HCEC 1CT (cell line): ENCODE data around the gene TPSD1.
"Not testable (repeated sequence)": the region's sequence is repeated elsewhere in the genome, so short reads cannot be mapped to it uniquely, and the experiment has no call there.

Experiments
- DNase-seq: peaks from one replicate; pipeline ENCODE4 v3.0.0-alpha.2; 2017

TPSD1 gene

DNA sequence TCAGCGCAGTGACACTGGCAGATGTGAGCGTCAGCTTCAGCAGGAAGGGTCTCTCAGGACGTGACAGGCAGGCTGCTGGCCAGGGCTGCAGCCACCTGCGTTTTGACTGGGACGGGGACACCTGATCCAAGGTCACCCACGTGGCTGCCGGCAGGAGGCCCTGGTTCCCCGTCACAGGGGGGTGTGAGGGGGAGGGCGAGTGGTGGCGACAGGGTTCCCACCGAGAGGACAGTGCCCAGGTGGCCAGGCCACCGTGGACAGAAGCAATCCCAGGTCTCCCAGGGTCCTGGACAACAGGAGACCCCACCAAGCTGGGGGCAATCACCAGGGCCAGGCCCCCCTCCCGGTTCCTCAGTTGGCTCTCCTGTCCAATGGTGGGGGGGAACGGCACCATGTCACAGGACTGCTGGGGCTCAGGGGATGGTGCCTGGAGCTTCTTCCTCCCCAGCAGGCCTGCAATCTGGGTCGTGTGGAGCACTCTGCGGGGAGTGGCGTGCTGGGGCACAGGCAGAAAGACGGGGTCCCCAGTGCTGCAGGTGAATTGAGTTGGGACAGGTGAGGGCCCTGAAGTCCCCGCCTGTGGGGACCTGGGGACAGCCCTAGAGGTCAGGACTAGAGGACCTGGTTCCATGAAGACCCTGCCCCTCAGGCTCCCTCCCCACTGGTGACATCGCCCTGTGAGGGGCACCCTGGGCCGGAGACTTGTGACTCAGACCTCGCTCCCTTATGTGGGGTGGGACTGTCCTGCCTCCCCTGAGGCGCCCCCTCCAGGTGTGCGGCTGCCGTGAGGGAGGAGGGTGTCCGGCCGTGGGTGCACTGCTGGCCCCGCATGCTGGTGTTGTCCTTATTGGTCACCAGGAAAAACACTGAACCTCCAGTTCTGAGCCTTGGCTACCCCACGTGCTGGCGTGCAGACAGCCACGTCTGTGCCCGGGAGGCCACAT is 11.7 kb upstream of the TPSD1 start:
- not testable (repeated sequence) for DNase-seq

DNA sequence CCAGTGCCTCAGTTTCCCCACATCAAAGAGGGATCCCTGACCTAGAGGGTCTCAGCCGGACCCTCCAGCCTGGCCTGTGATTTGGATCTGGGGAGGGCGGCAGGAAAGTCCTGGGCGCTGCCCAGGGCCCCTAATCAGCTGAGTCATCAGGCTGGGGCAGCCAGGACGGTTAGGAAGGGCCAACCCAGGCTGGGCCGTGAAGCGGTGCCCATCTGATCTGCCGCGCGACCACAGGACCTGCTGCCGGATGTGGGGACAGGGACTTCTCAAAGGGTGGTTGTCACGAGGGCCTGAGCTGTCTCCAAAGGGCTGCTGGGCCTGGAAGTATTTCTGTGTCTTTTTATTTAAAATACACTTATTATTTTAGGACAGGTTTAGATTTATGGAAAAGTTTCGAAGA is 11.0 kb upstream of the TPSD1 start:
- DNase-seq: no peak

DNA sequence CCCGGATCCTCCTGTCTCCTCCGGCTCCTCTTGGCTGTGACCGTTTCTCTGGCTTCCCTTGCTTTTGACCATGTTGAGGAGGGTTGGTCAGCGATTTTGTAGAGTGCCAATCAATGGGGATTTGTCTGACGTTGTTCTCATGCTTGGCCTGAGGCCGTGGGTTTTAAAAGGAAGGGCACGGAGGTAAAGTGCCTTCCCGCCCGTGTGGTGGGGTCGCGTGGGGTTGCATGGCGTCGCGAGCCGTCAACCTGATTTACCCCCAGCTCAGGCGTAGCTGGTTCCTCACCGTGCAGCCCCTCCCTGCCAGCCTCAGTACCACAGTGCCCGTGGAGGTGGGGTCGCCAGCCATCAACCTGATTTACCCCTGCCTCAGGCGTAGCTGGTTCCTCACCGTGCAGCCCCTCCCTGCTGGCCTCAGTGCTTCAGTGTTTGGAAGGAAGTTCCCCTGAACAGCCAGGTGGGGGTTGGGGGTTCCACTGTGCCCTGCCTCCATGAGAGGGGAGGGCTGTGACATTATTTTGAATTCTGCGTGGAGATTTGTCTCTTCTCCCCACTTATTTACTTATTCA is 10.3 kb upstream of the TPSD1 start:
- DNase-seq: no peak

DNA sequence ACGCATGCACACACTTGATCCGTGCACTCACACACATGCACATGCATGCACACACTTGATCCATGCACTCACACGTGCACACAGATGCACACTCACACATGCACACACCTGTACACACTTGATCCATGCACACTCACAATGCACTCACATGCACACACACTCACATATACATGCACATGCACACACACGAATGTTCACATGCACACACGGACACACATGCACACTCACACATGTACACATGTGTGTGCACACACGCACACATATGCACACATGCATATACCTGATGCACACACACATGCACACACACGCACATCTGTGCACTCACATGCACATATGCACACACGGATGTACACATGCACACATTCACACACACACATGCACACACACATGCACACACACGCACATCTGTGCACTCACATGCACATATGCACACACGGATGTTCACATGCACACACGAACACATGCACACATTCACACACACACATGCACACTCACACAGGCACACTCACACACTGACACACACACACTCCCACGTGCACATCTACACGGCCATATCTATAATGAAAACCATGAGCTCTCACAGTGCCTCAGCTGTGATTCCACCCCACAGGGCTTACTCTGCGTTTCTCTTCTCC is 7.8 kb upstream of the TPSD1 start:
- DNase-seq: not testable (repeated sequence)

DNA sequence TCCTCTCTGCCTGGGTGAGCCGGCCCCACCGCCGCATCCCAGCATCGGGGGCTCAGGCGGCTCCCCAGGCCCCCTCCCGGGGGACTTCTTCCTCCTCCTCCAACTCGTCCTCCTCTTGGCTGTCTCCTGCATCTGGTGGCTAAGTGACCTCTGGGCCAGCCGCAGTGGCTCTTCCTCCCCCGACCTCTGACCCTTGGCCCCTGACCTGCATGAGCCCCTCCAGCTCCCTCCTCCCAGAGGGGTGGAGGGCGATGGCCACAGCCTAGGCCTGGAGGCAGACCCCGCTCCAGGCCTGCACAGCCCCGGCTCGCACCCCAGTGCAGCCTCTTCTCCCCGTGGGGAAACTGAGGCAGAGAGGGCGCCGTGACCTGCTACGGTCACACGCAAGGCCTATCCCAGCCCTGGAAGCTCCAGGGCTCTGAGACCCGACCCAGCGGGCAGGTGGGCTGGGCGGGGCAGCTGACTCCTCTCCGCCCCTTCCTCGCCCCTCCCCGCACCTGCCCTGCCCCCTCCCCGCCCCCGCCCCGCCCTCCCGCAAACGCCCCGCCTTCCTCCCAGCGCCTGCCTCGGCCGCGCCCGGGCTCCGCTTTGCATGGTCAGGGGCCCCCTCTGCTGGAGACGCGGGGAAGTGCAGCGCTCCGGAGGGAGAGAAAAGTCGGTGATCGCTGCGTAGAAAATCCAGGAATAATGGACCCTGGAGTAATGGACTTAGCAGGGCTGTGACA is 6.7 kb upstream of the TPSD1 start:
- DNase-seq: not testable (repeated sequence)

DNA sequence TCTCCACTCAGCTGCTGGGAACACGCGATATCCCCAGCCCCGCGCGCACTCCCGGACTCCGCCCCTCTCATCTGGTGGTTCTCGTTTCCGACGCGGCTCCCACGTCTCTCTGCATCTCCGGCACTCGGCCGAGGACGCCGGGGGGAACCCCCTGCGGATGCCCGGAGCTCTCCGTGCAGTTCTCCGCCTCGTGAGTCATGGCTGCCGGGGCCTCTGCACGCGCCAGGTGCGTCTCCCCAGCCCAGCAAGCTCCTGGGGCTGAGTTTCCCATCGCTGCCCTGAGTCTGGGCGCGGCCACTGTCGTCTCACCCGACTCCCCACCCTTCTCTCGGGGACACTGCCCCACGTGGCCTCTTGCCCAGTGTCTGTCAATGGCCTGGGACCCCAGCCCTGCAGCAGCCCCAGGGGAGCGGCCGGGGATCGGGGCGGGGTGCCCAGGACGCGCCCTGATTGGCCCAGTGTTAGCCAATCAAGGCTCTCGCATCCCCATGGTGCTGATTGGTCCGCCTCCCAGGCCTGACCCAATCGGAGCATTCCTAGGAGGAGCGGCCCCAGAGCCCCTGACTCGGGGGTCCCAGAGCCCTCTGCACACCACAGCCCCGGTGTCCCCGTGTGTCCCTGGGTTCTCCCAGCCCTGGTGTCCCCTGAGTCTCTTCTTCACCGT is 2.0 kb upstream of the TPSD1 start:
- DNase-seq: not testable (repeated sequence)

DNA sequence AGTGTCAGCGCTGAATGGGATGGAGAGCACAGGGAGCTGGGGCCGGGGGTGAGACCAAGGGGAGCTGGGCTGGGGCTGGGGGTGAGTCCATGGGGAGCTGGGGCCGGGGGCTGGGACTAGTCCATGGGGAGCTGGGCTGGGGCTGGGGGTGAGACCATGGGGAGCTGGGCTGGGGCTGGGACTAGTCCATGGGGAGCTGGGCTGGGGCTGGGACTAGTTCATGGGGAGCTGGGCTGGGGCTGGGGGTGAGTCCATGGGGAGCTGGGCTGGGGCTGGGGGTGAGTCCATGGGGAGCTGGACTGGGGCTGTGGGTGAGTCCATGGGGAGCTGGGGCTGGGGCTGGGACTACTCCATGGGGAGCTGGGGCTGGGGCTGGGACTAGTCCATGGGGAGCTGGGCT is 1.0 kb upstream of the TPSD1 start:
- DNase-seq: not testable (repeated sequence)

DNA sequence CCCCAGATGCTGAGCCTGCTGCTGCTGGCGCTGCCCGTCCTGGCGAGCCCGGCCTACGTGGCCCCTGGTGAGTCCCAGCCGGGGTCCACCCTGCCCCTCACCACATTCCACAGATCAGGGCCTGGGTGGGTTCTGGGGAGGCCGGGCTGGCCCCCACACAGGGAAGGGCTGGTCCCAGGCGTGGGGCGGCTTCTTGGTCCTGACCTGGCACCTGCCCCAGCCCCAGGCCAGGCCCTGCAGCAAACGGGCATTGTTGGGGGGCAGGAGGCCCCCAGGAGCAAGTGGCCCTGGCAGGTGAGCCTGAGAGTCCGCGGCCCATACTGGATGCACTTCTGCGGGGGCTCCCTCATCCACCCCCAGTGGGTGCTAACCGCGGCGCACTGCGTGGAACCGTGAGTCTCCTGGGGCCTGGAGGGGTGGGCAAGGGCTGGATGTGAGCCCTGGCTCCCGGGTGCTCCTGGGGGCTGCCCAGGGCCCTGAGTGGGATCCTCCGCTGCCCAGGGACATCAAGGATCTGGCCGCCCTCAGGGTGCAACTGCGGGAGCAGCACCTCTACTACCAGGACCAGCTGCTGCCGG is 516 bp downstream of the TPSD1 start:
- DNase-seq: not testable (repeated sequence)

DNA sequence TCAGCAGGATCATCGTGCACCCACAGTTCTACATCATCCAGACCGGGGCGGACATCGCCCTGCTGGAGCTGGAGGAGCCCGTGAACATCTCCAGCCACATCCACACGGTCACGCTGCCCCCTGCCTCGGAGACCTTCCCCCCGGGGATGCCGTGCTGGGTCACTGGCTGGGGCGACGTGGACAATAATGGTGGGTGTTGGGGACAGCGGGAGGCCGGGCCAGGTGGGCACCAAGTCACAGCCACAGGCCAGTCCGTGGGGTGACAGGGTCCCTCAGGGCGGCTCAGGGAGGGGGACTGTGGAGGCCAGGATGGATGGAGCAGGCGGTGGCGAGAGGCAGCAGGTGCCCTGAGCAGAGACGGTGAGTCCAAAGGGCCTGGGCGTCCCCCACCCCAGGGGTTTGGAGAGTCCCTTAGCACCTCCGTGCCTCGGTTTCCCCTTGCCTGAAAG is 1.0 kb downstream of the TPSD1 start:
- DNase-seq: no peak

DNA sequence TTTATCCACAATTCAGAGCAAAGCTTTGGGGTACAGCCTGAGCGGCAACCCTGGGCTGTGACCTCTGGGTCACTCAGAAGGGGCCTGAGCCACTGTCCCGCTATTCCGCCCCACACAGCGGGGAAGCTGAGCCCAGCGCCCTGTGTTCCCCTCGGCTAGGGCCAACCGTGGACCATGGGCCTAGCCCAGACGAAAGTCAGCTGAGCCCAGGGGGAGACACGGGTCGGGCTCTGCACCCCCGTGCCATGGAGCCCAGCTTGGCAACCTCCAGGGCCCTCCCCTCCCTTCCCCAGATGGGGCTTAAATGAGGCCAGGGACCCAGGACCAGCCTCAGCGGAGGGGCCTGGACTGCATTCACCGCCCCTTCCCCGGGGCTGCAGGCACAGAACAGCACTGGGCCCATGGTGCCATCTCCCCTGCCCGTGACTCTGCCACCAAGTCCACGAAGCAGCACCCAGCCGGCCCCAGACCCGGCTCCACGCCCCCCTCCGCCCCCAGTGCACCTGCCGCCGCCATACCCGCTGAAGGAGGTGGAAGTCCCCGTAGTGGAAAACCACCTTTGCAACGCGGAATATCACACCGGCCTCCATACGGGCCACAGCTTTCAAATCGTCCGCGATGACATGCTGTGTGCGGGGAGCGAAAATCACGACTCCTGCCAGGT is 1.8 kb downstream of the TPSD1 start:
- DNase-seq: no peak

DNA sequence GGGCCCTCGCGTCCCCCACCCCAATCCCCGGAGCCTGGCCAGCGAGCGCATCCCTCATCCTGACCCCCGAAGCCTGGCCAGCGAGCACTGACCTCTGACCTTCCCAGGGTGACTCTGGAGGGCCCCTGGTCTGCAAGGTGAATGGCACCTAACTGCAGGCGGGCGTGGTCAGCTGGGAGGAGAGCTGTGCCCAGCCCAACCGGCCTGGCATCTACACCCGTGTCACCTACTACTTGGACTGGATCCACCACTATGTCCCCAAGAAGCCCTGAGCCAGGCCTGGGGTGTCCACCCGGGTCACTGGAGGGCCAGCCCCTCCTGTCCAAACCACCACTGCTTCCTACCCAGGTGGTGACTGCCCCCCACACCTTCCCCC is 2.3 kb downstream of the TPSD1 start:
- no peak for DNase-seq

DNA sequence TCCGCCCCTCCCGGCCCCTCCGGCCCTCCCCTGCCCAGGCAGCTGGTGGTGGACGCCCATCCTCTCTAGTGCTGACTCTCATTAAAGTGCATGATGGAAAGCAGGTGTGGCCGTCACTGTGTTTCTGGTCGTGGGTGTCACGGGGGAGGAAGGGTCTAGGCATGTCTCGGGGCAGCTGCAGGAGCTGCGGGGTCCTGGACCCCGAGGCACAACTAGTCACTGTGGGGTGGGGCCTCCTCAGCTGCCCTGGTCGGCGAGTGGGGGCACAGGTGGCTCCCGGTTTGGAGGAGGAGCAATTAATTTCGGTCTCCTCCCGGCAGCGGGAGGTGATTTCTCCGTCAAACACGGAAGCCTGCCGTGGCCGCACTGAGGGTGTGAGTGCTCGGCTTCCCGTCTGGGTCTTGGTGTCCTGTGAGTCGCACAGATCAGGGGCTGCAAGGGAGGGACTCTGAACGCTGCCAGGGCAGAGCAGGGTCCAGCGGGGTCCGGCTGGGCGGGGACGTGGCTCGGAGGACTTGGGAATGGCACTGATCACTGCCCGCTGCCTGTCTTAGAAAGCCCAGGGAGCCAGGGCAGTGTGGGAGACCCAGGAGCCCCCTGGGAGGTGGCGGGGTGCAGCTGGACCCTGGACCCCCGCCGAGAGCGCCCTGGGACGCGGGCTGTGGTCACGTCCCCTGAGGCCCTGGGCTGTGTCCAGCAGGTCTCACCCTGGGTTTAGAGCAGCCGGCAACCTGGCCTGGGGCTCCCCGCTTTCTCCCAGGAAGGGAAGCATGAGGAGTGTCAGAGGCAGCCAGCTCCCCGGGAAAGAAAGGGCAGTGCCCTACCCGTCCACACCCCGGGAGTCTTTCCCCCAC is 3.3 kb downstream of the TPSD1 start:
- DNase-seq: no peak

DNA sequence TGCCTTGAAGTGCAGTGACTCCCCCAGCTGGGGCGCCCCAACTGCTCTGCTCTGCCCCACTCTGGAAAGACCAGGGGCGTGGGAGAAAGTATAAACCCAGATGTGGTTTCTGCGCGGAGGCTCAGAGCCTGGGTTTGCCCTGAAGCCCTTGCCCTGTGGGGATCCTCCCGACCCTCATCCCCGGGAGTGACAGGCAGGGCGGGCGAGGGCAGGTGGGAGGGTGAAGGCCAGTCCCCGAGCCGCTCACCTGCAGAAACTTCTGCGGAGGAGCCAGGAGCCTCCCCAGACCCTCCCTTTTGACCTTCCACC is 3.8 kb downstream of the TPSD1 start:
- DNase-seq: no peak

DNA sequence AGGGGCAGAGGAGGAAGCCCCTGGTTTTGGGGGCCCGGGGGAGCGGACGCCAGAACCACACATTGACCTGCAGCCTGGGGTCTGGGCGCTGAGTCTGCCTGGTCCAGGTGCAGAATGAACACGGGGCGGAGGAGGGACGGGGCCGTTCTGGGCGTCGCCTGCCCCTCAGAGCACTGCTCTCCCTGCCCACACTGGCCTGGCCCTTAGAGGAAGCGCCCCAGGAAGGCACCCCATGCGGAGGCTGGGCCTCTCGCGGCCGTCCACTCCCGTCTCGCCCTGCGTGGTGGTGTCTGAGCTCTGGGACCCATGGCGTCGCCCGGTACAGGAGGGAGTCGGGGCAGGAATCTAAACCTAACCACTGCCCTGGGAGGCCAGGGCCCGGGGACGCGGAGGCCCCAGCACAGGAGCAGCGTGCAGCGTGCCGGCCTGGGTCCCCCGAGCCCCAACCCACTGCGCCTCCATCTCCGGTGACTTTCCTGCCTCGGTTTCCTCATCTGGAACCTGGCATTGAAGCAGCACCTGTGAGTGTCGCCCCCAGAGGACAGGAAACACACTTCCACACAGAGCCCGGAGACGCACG is 4.3 kb downstream of the TPSD1 start:
- no peak for DNase-seq

DNA sequence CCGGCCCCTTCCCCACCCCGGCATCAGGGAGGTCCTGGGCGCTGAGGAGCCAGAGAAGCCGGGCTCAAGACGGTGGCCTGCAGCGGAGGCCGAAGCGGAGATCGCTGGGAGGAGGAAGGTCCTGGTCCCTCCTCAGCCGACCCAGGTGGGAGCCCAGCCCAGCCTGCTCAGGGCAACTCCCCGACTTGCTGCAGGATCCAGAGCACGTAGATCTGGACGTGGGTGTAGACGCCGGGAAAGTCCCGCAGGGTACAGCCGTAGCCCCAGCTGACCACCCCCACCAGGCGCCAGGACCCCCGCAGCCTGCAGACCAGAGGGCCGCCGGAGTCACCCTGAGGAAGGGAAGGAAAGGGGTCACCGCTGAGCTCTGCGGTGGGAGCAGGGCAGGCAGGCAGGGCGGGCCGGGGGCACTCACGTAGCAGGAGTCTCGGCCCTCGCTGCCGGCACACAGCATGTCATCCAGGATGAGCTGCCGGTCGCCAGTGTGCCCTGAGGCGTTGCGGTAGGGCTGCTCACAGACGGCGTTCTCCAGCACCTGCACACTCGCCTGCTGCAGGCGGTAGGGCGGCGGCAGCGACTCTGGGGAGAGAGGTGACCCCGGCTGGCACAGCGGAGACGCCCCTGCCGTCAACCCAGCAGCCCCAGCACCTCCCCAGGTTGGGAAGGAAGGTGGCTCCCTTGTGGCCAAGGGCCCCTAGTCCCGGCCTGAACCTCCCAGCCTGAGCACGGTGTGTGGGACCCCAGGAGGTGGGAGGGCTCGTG is 5.4 kb downstream of the TPSD1 start:
- DNase-seq: no peak

DNA sequence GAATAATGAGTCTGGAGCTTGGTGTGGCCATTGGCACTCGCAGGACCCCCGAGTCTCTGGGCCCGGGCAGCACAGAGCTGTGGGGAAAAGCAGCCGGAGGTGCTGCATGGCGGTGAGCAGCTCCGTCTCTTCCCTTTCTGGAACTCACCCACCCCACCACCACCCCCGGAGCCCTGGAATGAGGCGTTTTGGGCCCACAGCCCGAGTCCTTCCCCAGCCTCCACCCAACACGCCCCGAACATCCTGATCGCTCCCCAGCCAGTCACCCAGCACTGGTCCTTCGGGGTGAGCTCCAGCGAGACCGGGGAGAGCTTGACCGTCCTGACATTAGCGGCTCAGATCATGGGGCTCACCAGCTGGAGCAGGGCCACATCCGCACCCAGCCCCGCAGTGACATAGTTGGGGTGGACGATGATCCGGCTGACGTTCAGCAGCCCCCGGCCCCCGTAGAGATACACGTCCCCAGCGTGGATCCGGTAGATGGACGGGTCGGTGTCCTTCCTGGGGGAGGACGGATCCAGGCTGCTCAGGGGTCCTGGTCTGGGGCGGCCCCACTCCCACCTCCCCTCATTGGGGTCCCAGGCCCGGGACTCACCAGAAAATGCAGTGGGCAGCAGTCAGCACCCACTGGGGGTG is 6.5 kb downstream of the TPSD1 start:
- no peak for DNase-seq

DNA sequence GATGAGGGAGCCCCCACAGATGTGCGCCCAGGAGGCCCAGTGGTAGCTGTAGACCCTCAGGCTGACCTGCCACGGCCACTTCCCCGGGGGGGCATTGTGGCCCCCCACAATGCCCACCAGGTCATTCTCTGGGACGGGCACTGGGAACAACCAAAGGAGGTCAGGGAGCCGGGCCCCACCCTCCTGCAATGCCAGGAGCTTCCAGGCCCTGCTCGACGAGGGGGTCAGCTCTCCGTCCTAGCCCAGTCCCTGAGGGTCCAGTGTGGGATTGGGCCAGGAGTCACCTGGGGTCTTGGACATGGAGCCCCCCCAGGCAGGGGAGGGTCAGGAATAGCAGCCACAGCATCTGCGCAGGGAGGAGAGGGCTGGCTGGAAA is 7.0 kb downstream of the TPSD1 start:
- DNase-seq: no peak

DNA sequence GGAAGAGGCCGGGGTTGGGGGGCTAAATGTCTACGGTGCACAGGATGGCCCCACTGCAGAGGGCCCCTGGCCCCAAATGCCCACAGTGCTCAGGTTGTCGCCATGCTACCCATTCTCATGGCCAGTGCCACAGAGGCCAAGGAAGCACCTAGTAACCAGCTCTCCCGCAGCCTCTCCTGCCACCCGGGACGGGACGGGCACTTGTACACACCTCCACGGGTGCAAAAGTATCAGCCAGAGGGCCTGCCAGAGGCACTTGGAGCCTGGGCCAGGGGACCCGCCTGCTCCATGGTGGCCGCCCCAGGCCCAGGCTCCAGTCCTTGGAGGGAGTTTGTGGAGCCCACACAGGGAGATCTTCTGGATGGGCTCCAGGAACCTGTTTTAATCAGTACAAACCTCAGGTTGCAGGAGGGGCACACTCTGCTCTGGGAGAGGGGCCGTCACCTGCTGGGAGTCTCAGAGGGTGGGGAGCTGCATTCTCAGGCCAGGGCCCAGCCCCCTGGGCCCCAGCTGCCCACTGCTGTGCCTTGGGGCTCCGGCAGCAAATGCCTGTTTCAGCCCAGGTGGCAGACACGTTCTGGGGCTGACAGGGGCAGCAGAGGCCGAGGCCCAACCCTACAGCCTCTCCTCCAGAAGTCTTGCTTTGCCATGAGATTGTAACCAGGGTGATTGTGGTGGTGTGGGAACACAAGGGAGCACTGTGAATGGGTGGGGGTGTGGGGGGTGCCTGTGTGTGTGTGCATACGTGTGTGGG is 7.9 kb downstream of the TPSD1 start:
- DNase-seq: no peak
